Measurements from ENCODE around the gene MRC2. TPM values are rescaled to one million over a fixed set of nuclear protein-coding genes. Genes with fewer than 3 reads are reported as not detected.

The MRC2 gene
- total RNA-seq, 1 donor from 2014 or later: 30.7 TPM

GRCh38 chr17:62716834-62717588, 89.5 kb downstream of the MRC2 start:
- no peaks in the 10 kb centered on the region for H3K9me3 Mint-ChIP-seq
- H3K27me3 Mint-ChIP-seq (ENCODE audit: low read depth): no peaks in the 10 kb centered on the region
- DNase-seq (ENCODE audit: low read depth, low spot score): no peak
- H3K36me3 Mint-ChIP-seq (ENCODE audit: low read depth): peaks cover 2% of the 10 kb centered on the region
- TF ChIP-seq, protein P1, sequence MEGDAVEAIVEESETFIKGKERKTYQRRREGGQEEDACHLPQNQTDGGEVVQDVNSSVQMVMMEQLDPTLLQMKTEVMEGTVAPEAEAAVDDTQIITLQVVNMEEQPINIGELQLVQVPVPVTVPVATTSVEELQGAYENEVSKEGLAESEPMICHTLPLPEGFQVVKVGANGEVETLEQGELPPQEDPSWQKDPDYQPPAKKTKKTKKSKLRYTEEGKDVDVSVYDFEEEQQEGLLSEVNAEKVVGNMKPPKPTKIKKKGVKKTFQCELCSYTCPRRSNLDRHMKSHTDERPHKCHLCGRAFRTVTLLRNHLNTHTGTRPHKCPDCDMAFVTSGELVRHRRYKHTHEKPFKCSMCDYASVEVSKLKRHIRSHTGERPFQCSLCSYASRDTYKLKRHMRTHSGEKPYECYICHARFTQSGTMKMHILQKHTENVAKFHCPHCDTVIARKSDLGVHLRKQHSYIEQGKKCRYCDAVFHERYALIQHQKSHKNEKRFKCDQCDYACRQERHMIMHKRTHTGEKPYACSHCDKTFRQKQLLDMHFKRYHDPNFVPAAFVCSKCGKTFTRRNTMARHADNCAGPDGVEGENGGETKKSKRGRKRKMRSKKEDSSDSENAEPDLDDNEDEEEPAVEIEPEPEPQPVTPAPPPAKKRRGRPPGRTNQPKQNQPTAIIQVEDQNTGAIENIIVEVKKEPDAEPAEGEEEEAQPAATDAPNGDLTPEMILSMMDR (conservative IDR thresholded peaks at IDR 0.05): no peak
- H3K4me1 Mint-ChIP-seq: peaks cover 29% of the 10 kb centered on the region
- no peak overlapping the region for H3K4me3 Mint-ChIP-seq
- no peak overlapping the region for H3K27ac Mint-ChIP-seq (ENCODE audit: unreplicated experiment)

DNA sequence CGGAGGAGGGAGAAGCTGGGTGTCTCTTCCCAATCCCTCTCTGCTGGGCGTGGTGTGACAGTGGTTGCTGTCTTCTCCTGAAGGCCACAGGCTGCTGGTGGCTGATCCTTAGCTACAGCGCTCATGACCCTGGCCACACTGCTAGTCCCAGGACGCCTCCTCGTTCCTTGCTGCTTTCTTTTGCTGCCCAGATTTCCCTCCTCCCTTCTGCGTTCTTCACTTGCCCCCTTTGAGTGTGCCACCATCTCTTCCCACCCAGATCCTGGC, 90.1 kb downstream of the MRC2 start:
- Mint-ChIP-seq H3K36me3 (ENCODE audit: low read depth) (peaks cover 2% of the 10 kb centered on the region), H3K4me3 (no peak overlapping the region), H3K27me3 (ENCODE audit: low read depth) (no peaks in the 10 kb centered on the region), H3K27ac (ENCODE audit: unreplicated experiment) (no peak overlapping the region), H3K9me3 (no peaks in the 10 kb centered on the region), H3K4me1 (peaks cover 24% of the 10 kb centered on the region)
- TF ChIP-seq, protein P1 (conservative IDR thresholded peaks at IDR 0.05): no peak
- no peak for DNase-seq (ENCODE audit: low read depth, low spot score)

DNA sequence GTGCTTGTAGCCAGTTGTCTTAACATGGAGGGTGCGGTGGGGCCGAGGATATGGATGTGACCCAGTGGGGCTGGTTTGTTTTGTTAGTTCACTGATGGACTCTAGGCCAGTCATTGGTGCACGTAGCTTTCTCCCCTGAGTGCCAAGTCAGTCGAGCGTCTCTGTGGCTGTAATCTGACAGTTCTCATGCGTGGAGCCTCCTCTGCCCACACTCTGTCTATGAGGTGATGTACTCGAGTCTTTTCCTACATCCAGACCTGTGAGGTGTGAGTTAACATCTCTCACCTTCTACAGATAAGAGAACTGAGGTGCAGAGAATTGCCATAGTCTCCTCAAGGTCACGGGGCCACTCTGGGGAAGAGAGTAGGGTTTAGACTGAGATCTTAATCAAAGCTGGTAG, 90.4 kb downstream of the MRC2 start:
- no peaks in the 10 kb centered on the region for H3K27me3 Mint-ChIP-seq (ENCODE audit: low read depth)
- no peak overlapping the region for H3K4me3 Mint-ChIP-seq
- no peaks in the 10 kb centered on the region for H3K9me3 Mint-ChIP-seq
- DNase-seq (ENCODE audit: low read depth, low spot score): no peak
- peaks cover 23% of the 10 kb centered on the region for H3K4me1 Mint-ChIP-seq
- no peak overlapping the region for H3K27ac Mint-ChIP-seq (ENCODE audit: unreplicated experiment)
- H3K36me3 Mint-ChIP-seq (ENCODE audit: low read depth): peaks cover 2% of the 10 kb centered on the region
- TF ChIP-seq, protein P1 (conservative IDR thresholded peaks at IDR 0.05): no peak

- no peak for DNase-seq (ENCODE audit: low read depth, low spot score)
- TF ChIP-seq, protein P1 (conservative IDR thresholded peaks at IDR 0.05): no peak
- no peak overlapping the region for H3K4me3 Mint-ChIP-seq
- H3K27me3 Mint-ChIP-seq (ENCODE audit: low read depth): no peaks in the 10 kb centered on the region
- no peak overlapping the region for H3K27ac Mint-ChIP-seq (ENCODE audit: unreplicated experiment)
- H3K4me1 Mint-ChIP-seq: peaks cover 22% of the 10 kb centered on the region
- peaks cover 2% of the 10 kb centered on the region for H3K36me3 Mint-ChIP-seq (ENCODE audit: low read depth)
- H3K9me3 Mint-ChIP-seq: no peaks in the 10 kb centered on the region
Measured at GRCh38 chr17:62718429-62718828, 91.0 kb downstream of the MRC2 start.

- no peak overlapping the region for H3K4me3 Mint-ChIP-seq
- H3K4me1 Mint-ChIP-seq: peaks cover 22% of the 10 kb centered on the region
- H3K27ac Mint-ChIP-seq (ENCODE audit: unreplicated experiment): no peak overlapping the region
- no peaks in the 10 kb centered on the region for H3K27me3 Mint-ChIP-seq (ENCODE audit: low read depth)
- TF ChIP-seq, protein P1 (conservative IDR thresholded peaks at IDR 0.05): no peak
- H3K36me3 Mint-ChIP-seq (ENCODE audit: low read depth): peaks cover 2% of the 10 kb centered on the region
- H3K9me3 Mint-ChIP-seq: no peaks in the 10 kb centered on the region
- DNase-seq (ENCODE audit: low read depth, low spot score): no peak
Measured at GRCh38 chr17:62719586-62719985, 92.1 kb downstream of the MRC2 start.
